ENCODE results near the gene LURAP1L.

Gene LURAP1L

GRCh38 chr9:12813960-12814876 lies 39.4 kb downstream of the LURAP1L start:
- peak in 1 of 2 experiments; percentile 32 for DNase-seq

- no peak for DNase-seq
These were observed 40.0 kb downstream of the LURAP1L start for GRCh38 chr9:12814877-12815237.

GRCh38 chr9:12815888-12816287 lies 41.1 kb downstream of the LURAP1L start:
- no peak for DNase-seq

GRCh38 chr9:12816656-12817101 lies 41.9 kb downstream of the LURAP1L start:
- DNase-seq = no peak

GRCh38 chr9:12817702-12818101 lies 42.9 kb downstream of the LURAP1L start:
- DNase-seq = no peak

- DNase-seq = peak in 1 of 2 experiments; percentile 11
These were observed 43.7 kb downstream of the LURAP1L start for GRCh38 chr9:12818431-12819000.

- peak in 1 of 2 experiments; percentile 26 for DNase-seq
These were observed 44.8 kb downstream of the LURAP1L start for GRCh38 chr9:12819436-12820185.

GRCh38 chr9:12822111-12822510 lies 47.3 kb downstream of the LURAP1L start:
- no peak for DNase-seq

GRCh38 chr9:12826924-12827565 lies 52.2 kb downstream of the LURAP1L start:
- DNase-seq = no peak

- no peak for DNase-seq
These were observed 58.9 kb downstream of the LURAP1L start for GRCh38 chr9:12833701-12834100.

- DNase-seq = no peak
These were observed 63.7 kb downstream of the LURAP1L start for GRCh38 chr9:12838546-12838945.

- no peak for DNase-seq
These were observed 68.9 kb downstream of the LURAP1L start for GRCh38 chr9:12843735-12844134.

- DNase-seq = no peak
These were observed 71.2 kb downstream of the LURAP1L start for GRCh38 chr9:12846035-12846434.

- DNase-seq = no peak
These were observed 72.7 kb downstream of the LURAP1L start for GRCh38 chr9:12847561-12847960.

GRCh38 chr9:12849486-12850003 lies 74.7 kb downstream of the LURAP1L start:
- no peak for DNase-seq

- DNase-seq = no peak
These were observed 76.7 kb downstream of the LURAP1L start for GRCh38 chr9:12851341-12852090.

GRCh38 chr9:12853051-12853450 lies 78.2 kb downstream of the LURAP1L start:
- DNase-seq = no peak

- no peak for DNase-seq
These were observed 79.4 kb downstream of the LURAP1L start for GRCh38 chr9:12854221-12854620.

GRCh38 chr9:12855066-12855465 lies 80.2 kb downstream of the LURAP1L start:
- no peak for DNase-seq

- DNase-seq = no peak
These were observed 81.8 kb downstream of the LURAP1L start for GRCh38 chr9:12856603-12857002.

- no peak for DNase-seq
These were observed 85.0 kb downstream of the LURAP1L start for GRCh38 chr9:12859704-12860251.

- no peak for DNase-seq
These were observed 86.2 kb downstream of the LURAP1L start for GRCh38 chr9:12860998-12861397.
